CD4-positive, CD25-positive, alpha-beta regulatory T cell (primary cell): ENCODE results near the gene GRID2. TPM values are rescaled to one million over a fixed set of nuclear protein-coding genes. Genes with fewer than 3 reads are reported as not detected.

Experiments
- ATAC-seq, 2 donors: fragments of 150-1000 bp; cut with Tn5 transposase; one replicate each; pipeline ENCODE4 v1.10.0; 2021; ENCODE audit warnings: low read depth in 2 of 2, moderate number of reproducible peaks in 2 of 2, moderate library complexity in 1 of 2
- DNase-seq, 3 donors: peaks; one replicate each; pipeline versions ENCODE4 v3.0.0 to v3.0.0-alpha.2; 2012 to 2022; ENCODE audit warnings: mixed read lengths in 1 of 3
- H3K27ac ChIP-seq: one replicate; pipeline ENCODE4 v1.7.0; 2013; ENCODE audit warnings: mild to moderate bottlenecking, low read length; ENCODE audit not compliant: insufficient read depth, poor library complexity, severe bottlenecking
- H3K27me3 ChIP-seq: one replicate; pipeline ENCODE4 v1.7.0; 2013; ENCODE audit warnings: low read length; ENCODE audit not compliant: control insufficient read depth, insufficient read depth
- H3K36me3 ChIP-seq: one replicate; pipeline ENCODE4 v1.7.0; 2013; ENCODE audit warnings: mild to moderate bottlenecking, low read length, moderate library complexity; ENCODE audit not compliant: control insufficient read depth, insufficient read depth
- H3K4me1 ChIP-seq: 2 replicates; pipeline ENCODE4 v1.7.0; 2013; ENCODE audit warnings: mild to moderate bottlenecking, low read length; ENCODE audit not compliant: insufficient read depth, control insufficient read depth, poor library complexity, severe bottlenecking
- H3K4me3 ChIP-seq: one replicate; pipeline ENCODE4 v1.7.0; 2013; ENCODE audit warnings: low read depth, mild to moderate bottlenecking, low read length, moderate library complexity
- H3K9me3 ChIP-seq, 2 experiments: 1 replicate in 1 of 2; 2 replicates in 1 of 2; pipeline ENCODE4 v1.7.0; 2013; ENCODE audit warnings: low read length in 2 of 2, mild to moderate bottlenecking in 1 of 2, moderate library complexity in 1 of 2; ENCODE audit not compliant: control insufficient read depth in 2 of 2
- H3K27ac Mint-ChIP-seq, 3 donors: one replicate each; pipeline ENCODE4 v1.8.0; 2020 to 2022; ENCODE audit warnings: mild to moderate bottlenecking in 3 of 3, mixed read lengths in 3 of 3, moderate library complexity in 2 of 3
- H3K27me3 Mint-ChIP-seq: one replicate; pipeline ENCODE4 v1.8.0; 2022; ENCODE audit warnings: mild to moderate bottlenecking, mixed read lengths
- H3K36me3 Mint-ChIP-seq: one replicate; pipeline ENCODE4 v1.8.0; 2020; ENCODE audit warnings: mixed read lengths
- H3K4me1 Mint-ChIP-seq, 4 donors: one replicate each; pipeline ENCODE4 v1.8.0; 2020 to 2022; ENCODE audit warnings: mixed read lengths in 4 of 4, mild to moderate bottlenecking in 1 of 4
- H3K4me3 Mint-ChIP-seq, 4 donors: one replicate each; pipeline ENCODE4 v1.8.0; 2020 to 2022; ENCODE audit warnings: mild to moderate bottlenecking in 4 of 4, mixed read lengths in 4 of 4, moderate library complexity in 3 of 4
- H3K9me3 Mint-ChIP-seq, 7 donors: one replicate each; pipeline ENCODE4 v1.8.0; 2020 to 2022; ENCODE audit warnings: mixed read lengths in 7 of 7, mild to moderate bottlenecking in 3 of 7, moderate library complexity in 2 of 7
- polyA plus RNA-seq, 4 donors: library from polyadenylated mRNA; unstranded; fragments of 300-500 nt; fragmentation: Illumina TruSeq; gene quantifications; one replicate each; pipeline ENCODE4 v1.2.3, GENCODE V29; 2021
- total RNA-seq: library from RNA; stranded (reverse); gene quantifications from one replicate; pipeline ENCODE4 v1.2.3, GENCODE V29; 2022

GRID2 gene
- total RNA-seq: not detected
- polyA plus RNA-seq: not detected

- H3K36me3 Mint-ChIP-seq: no peaks in the 10 kb centered on the region
Measured at GRCh38 chr4:92303621-92304027, at the start of gene GRID2. Gene GRID2, plus strand, starts transcription at chr4:92303966.

GRCh38 chr4:92253986-92254671 lies 49.6 kb upstream of the GRID2 start:
- Mint-ChIP-seq H3K4me1 (no peaks in the 10 kb centered on the region), H3K36me3 (no peaks in the 10 kb centered on the region), H3K27ac (no peak overlapping the region), H3K27me3 (no peaks in the 10 kb centered on the region), H3K9me3 (peaks cover 0 to 20% (median 13%) of the 10 kb centered on the region in 7 donors), H3K4me3 (no peak overlapping the region)
- Histone ChIP-seq H3K4me3 (no peak overlapping the region), H3K36me3 (no peaks in the 10 kb centered on the region), H3K27ac (no peak overlapping the region), H3K27me3 (no peaks in the 10 kb centered on the region), H3K4me1 (no peaks in the 10 kb centered on the region), H3K9me3 (peaks cover 0 to 31% of the 10 kb centered on the region in 2 experiments)
- ATAC-seq: no peak
- DNase-seq: no peak

More at GRCh38 chr4:92303621-92304027, at the start of gene GRID2:
- H3K36me3 ChIP-seq: no peaks in the 10 kb centered on the region
- no peaks in the 10 kb centered on the region for H3K9me3 ChIP-seq
- peak within 1 kb of the TSS in 1 of 4 donors; percentile 30 for H3K4me3 Mint-ChIP-seq
- H3K27me3 ChIP-seq: peaks cover 2% of the 10 kb centered on the region
- no peak within 1 kb of the TSS for H3K27ac Mint-ChIP-seq
- H3K4me1 Mint-ChIP-seq: no peaks in the 10 kb centered on the region
- no peak within 1 kb of the TSS for H3K4me3 ChIP-seq
- peaks cover 15% of the 10 kb centered on the region for H3K27me3 Mint-ChIP-seq
- H3K9me3 Mint-ChIP-seq: peaks cover 0 to 6% (median 1%) of the 10 kb centered on the region in 7 donors
- DNase-seq (no peak), ATAC-seq (no peak)
- no peaks in the 10 kb centered on the region for H3K4me1 ChIP-seq
- H3K27ac ChIP-seq: no peak within 1 kb of the TSS

- no peaks in the 10 kb centered on the region for H3K4me1 ChIP-seq
Measured at GRCh38 chr4:92254767-92255442, 48.9 kb upstream of the GRID2 start.

GRCh38 chr4:92255920-92256244 lies 47.9 kb upstream of the GRID2 start:
- ATAC-seq: no peak
- Mint-ChIP-seq H3K27me3 (no peaks in the 10 kb centered on the region), H3K36me3 (no peaks in the 10 kb centered on the region), H3K4me1 (no peaks in the 10 kb centered on the region), H3K4me3 (no peak overlapping the region), H3K9me3 (peaks cover 0 to 18% (median 7%) of the 10 kb centered on the region in 7 donors), H3K27ac (no peak overlapping the region)
- Histone ChIP-seq H3K9me3 (peaks cover 0 to 31% of the 10 kb centered on the region in 2 experiments), H3K36me3 (no peaks in the 10 kb centered on the region), H3K27me3 (no peaks in the 10 kb centered on the region), H3K4me3 (no peak overlapping the region), H3K27ac (no peak overlapping the region), H3K4me1 (no peaks in the 10 kb centered on the region)
- no peak for DNase-seq

More at GRCh38 chr4:92254767-92255442, 48.9 kb upstream of the GRID2 start:
- DNase-seq: no peak
- ATAC-seq: no peak
- H3K27me3 Mint-ChIP-seq: no peaks in the 10 kb centered on the region
- peaks cover 0 to 31% of the 10 kb centered on the region in 2 experiments for H3K9me3 ChIP-seq
- H3K4me3 Mint-ChIP-seq: no peak overlapping the region
- no peaks in the 10 kb centered on the region for H3K36me3 Mint-ChIP-seq
- no peaks in the 10 kb centered on the region for H3K27me3 ChIP-seq
- peaks cover 0 to 20% (median 12%) of the 10 kb centered on the region in 7 donors for H3K9me3 Mint-ChIP-seq
- no peak overlapping the region for H3K27ac ChIP-seq
- no peak overlapping the region for H3K4me3 ChIP-seq
- H3K36me3 ChIP-seq: no peaks in the 10 kb centered on the region
- H3K4me1 Mint-ChIP-seq: no peaks in the 10 kb centered on the region
- no peak overlapping the region for H3K27ac Mint-ChIP-seq

- ATAC-seq (no peak), DNase-seq (no peak)
- Histone ChIP-seq H3K4me3 (no peak overlapping the region), H3K27me3 (no peaks in the 10 kb centered on the region), H3K36me3 (no peaks in the 10 kb centered on the region), H3K27ac (no peak overlapping the region), H3K4me1 (no peaks in the 10 kb centered on the region), H3K9me3 (peaks cover 0 to 31% of the 10 kb centered on the region in 2 experiments)
- Mint-ChIP-seq H3K27me3 (no peaks in the 10 kb centered on the region), H3K4me3 (no peak overlapping the region), H3K4me1 (no peaks in the 10 kb centered on the region), H3K36me3 (no peaks in the 10 kb centered on the region), H3K27ac (no peak overlapping the region), H3K9me3 (peaks cover 0 to 21% (median 4%) of the 10 kb centered on the region in 7 donors)
Measured at GRCh38 chr4:92257931-92258857, 45.6 kb upstream of the GRID2 start.

- no peaks in the 10 kb centered on the region for H3K36me3 Mint-ChIP-seq
- H3K4me3 ChIP-seq: no peak overlapping the region
- H3K4me1 ChIP-seq: no peaks in the 10 kb centered on the region
- no peak overlapping the region for H3K27ac ChIP-seq
- H3K27me3 Mint-ChIP-seq: no peaks in the 10 kb centered on the region
- ATAC-seq: no peak
- no peaks in the 10 kb centered on the region for H3K27me3 ChIP-seq
- peaks cover 0 to 15% of the 10 kb centered on the region in 2 experiments for H3K9me3 ChIP-seq
- H3K4me1 Mint-ChIP-seq: no peaks in the 10 kb centered on the region
- no peaks in the 10 kb centered on the region for H3K36me3 ChIP-seq
- DNase-seq: no peak
- H3K27ac Mint-ChIP-seq: no peak overlapping the region
- peaks cover 0 to 14% (median 4%) of the 10 kb centered on the region in 7 donors for H3K9me3 Mint-ChIP-seq
- H3K4me3 Mint-ChIP-seq: no peak overlapping the region
Measured at GRCh38 chr4:92261256-92261655, 42.5 kb upstream of the GRID2 start.

- peaks cover 0 to 6% of the 10 kb centered on the region in 2 experiments for H3K9me3 ChIP-seq
- no peak overlapping the region for H3K27ac Mint-ChIP-seq
- no peak overlapping the region for H3K27ac ChIP-seq
- no peaks in the 10 kb centered on the region for H3K36me3 Mint-ChIP-seq
- no peak for ATAC-seq
- H3K36me3 ChIP-seq: no peaks in the 10 kb centered on the region
- DNase-seq: no peak
- no peaks in the 10 kb centered on the region for H3K4me1 ChIP-seq
- peaks cover 0 to 11% (median 3%) of the 10 kb centered on the region in 7 donors for H3K9me3 Mint-ChIP-seq
- no peak overlapping the region for H3K4me3 Mint-ChIP-seq
- no peaks in the 10 kb centered on the region for H3K27me3 ChIP-seq
- no peaks in the 10 kb centered on the region for H3K27me3 Mint-ChIP-seq
- no peak overlapping the region for H3K4me3 ChIP-seq
- no peaks in the 10 kb centered on the region for H3K4me1 Mint-ChIP-seq
Measured at GRCh38 chr4:92262371-92262770, 41.4 kb upstream of the GRID2 start.
